ENCODE results near the gene MRPS35.

GRCh38 chr12:27787559-27787958, 76.9 kb downstream of the MRPS35 start:
- TF ChIP-seq, protein P1, sequence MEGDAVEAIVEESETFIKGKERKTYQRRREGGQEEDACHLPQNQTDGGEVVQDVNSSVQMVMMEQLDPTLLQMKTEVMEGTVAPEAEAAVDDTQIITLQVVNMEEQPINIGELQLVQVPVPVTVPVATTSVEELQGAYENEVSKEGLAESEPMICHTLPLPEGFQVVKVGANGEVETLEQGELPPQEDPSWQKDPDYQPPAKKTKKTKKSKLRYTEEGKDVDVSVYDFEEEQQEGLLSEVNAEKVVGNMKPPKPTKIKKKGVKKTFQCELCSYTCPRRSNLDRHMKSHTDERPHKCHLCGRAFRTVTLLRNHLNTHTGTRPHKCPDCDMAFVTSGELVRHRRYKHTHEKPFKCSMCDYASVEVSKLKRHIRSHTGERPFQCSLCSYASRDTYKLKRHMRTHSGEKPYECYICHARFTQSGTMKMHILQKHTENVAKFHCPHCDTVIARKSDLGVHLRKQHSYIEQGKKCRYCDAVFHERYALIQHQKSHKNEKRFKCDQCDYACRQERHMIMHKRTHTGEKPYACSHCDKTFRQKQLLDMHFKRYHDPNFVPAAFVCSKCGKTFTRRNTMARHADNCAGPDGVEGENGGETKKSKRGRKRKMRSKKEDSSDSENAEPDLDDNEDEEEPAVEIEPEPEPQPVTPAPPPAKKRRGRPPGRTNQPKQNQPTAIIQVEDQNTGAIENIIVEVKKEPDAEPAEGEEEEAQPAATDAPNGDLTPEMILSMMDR (conservative IDR thresholded peaks at IDR 0.05): no peak
- no peak for TF ChIP-seq EZH2 (IDR thresholded peaks at IDR 0.05; ENCODE audit: low read depth)
